GM19467 (cell line): Measurements from ENCODE around the gene TMEM203.
A peak's percentile ranks its signal among the peaks of the same experiment; 100 is the strongest.

Source experiments
- ATAC-seq: cut with Tn5 transposase; IDR thresholded peaks from one replicate; pipeline ENCODE4 v1.9.1; 2021; ENCODE audit warnings: mild to moderate bottlenecking, moderate library complexity; ENCODE audit not compliant: unreplicated experiment

The TMEM203 gene

DNA sequence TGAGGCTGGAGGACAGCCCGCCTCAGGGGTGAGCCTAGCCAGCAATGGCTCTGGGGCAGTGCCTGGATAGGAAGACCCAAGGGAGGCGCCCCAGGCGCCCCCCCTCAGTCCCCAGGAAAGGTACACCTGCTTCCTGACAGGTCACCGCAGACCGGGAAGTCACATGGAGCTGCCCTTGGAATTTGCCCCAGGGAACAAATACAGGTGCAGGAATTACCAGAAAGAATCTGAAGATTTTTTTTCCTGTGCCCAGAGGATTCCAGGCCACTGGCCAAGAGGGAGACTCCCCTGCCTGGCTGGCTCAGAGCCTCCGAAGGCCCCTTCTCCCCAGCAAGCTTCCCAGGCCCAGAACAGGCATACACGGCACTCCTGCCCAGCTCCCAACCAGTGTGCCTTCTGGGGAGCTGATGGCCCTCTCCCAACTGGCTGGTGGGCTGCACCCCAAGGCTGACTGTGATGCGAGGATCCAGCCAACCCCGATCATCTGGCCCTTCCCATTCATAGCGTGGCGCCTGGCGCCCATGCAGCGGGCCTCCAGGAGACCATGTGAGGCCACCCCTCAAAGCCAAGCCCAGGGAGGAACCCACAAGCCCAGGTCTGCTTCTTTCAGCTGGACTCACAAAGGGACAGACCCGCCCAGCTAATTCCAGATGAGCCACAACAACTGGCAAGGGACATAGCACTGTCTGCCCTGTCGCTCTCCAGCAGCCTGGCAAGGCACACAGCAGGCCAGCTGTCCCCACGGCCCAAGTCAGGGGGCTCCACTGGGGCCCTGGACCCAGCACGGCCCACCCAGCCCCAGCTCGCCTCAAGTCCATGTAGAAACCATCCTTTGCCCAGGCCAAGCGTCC lies 7.2 kb downstream of the TMEM203 start:
- ATAC-seq, result no peak

GRCh38 chr9:137195525-137196220 lies 9.8 kb downstream of the TMEM203 start:
- no peak for ATAC-seq

- ATAC-seq, result no peak
Measured at GRCh38 chr9:137194909-137195308, 10.5 kb downstream of the TMEM203 start.

- no peak for ATAC-seq
Measured at GRCh38 chr9:137194388-137194787, 11.1 kb downstream of the TMEM203 start.

GRCh38 chr9:137193771-137194170 lies 11.7 kb downstream of the TMEM203 start:
- ATAC-seq, result no peak

DNA sequence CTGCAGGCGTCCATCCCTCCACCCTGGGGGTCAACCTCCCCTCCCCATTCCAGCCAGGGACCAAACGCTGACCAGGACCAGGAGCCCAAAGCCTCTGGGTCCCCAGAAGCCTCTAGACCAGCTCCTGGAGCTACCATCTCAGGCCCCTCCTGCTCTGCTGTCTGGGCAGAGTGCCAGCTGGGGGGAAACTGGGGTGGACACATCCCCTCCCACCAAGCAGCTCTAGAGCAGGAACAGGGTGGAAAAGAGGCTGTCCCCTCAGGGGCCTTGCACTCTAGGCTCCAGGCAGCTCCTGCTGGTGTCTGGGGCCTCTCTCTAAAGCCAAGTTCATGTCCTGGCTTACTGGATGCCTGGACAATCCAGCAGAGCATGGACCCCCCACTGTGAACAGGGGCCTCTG lies 12.6 kb downstream of the TMEM203 start:
- ATAC-seq, result no peak

DNA sequence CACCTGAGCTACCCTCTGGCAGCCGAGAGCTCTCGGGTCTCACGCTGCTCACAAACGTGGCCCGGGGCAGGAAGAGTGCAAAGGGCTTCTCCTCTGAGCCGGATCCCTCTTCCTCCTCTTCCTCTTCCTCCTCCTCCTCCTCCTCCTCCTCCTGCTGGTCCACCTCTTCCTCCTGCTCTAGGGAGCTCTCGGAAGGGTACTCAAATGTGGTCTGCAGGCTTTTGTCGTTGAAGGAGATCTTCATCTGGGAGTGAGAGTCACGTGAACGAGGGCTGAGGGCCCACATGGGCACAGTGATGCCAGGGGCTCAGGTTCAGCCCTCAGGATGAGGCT lies 13.0 kb downstream of the TMEM203 start:
- ATAC-seq, result no peak

DNA sequence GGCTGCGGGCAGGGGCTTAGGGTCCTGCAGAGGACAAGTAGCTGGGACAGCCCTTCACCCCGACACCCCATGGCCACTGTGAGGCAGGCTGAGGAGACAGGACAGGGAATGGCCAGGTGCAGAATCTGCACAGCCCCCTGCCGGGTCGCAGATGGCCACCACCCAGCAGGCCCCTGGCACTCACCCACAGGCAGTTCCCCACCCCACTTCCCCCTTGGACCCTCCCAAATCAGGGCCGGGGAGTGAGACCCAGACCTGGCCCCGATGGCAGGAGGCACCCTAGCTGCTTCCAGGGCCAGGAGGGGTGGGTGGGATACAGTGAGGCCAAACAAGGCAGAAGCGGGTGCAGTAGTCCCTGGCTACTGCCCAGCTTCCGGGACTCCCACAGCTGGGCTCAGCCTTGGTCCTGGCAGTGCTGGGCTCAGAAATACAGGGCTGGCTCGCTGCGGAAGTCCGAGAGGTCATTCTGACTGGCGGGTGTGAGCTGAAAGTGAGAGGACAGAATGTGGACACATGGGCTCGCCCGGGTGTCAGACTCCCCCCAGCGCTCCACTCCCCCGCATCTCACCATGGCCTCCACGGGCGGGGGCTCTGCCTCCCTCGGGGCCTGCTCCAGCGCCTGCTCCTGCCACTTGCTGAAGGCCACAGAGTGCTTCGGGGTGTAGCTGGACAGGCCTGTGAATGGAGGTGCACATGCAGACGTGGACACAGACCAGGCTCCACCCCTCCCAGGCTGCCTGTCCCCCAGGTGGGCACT lies 13.6 kb downstream of the TMEM203 start:
- ATAC-seq, result no peak

DNA sequence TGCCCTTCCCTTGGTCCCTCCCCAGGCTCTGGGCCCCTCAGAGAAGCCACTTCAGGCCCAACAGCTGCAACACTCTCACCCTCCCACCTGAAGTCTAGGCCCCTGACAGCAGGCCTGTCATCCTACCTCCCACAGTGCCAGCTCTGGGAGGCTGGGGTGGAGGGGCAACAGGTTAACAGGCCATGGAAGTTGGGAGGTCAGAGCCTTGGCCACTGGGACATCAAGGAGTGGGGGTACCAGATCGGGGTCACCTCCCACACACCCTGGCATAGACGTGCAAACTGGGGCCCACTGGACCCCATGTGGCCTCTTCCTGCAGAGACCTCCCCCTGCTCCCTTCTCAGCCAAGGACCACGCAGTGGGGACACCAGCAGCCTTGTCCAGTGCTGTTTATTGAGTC lies 14.2 kb downstream of the TMEM203 start:
- ATAC-seq, result no peak

DNA sequence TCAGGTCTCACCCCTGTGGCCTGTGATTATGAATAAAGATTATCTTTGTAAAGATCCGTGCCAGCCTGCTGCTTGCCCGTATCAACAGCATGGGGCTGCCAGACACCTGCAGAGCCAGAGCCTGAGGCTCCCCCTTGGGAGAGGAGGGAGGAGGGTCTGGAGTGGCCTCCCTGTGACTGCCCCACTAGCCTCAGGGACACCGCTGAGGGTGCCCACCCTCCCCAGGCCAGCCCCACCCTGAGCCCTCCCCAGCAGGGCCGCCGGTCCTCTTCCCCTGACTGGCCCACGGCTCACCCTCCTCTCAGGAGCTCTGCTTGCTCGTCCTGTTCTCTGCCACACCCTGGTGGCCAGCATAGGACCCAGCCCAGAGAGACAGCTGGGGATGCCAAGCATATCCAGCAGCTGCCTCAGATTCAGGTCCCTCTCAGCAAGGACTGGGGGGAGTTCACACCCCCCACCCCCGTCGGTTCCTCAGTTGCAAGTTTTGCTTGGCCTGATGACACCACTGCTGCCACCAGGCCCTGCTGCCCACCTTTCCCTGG lies 15.1 kb downstream of the TMEM203 start:
- no peak for ATAC-seq

- no peak for ATAC-seq
Measured at GRCh38 chr9:137189297-137190295, 15.9 kb downstream of the TMEM203 start.

DNA sequence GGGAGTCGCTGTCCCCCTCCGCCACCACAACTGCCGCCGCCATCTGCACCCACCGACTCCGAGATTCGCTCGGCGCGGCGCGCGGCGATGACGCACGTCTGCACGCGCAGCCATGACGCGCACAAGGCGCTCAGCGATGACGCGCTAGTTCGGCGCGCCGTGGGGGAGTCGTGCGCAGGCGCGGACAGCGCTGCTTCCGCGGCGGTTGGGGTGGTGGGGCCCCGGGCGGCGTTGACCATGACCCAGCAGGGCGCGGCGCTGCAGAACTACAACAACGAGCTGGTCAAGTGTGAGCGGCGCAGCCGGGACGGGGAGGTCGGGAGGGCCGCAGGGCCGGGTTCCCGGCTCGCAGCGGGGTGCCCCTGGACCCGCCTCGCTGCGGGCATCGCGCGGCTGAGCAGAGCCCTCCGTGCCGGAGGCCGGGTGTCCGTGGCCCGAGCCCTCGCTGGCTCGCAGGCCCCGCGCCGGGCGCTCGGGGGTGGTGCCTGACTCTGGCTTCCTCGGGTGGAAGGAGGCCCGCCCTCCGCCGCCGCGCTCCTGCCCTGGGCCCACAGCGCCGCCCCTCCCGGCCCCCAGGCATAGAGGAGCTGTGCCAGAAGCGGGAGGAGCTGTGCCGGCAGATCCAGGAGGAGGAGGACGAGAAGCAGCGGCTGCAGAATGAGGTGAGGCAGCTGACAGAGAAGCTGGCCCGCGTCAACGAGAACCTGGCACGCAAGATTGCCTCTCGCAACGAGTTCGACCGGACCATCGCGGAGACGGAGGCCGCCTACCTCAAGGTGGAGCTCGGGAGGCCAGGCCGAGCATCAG lies 16.8 kb downstream of the TMEM203 start, which contains the start of the genes ANAPC2 and SSNA1:
Gene ANAPC2 (minus strand): TSS at position 71 of the 807 bp plus-strand sequence. CDS start 28 bp downstream, at position 43.
Gene SSNA1 (plus strand): TSS at position 187 of the 807 bp plus-strand sequence. CDS start 51 bp downstream, at position 238.
- peak; percentile 74 for ATAC-seq

DNA sequence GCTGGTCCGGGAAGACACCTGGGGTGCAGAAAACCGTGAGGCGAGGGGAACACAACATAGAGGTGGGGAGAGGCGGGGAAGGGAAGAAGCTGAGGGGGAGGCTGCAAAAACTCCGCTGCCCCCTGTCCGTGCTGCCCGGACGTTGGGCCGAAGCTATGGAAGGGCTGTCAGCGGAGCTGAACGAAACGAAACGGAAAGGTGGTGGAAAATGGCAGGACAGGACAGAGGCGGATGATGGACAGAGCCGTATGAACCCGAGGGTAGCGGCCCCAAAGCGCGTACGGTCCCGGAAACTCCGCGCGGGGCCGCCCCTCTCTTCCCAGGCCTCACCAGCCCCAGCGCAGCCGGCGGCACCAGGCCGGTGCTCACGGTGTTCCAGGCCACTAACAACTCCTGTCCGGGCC lies 17.4 kb downstream of the TMEM203 start:
- ATAC-seq, result no peak

DNA sequence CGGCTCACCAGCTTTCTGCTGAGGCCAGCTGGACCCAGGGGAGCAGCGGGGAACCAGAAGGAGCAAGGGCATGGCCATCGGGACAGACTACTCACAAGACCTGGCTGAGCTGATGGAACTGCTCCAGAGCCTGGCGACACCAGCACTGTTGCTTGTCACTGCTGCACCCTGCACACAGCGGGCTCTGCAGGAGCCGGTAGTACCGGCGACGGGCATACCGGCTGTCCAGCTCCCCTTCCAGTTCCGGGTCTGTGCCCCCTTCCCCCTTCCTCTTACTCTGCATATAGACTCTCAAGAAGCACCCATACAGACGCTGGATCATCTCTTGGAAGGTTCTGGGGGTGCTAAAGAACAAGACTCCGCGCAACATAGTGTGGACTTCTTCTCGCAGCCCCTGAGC lies 18.1 kb downstream of the TMEM203 start:
- no peak for ATAC-seq

DNA sequence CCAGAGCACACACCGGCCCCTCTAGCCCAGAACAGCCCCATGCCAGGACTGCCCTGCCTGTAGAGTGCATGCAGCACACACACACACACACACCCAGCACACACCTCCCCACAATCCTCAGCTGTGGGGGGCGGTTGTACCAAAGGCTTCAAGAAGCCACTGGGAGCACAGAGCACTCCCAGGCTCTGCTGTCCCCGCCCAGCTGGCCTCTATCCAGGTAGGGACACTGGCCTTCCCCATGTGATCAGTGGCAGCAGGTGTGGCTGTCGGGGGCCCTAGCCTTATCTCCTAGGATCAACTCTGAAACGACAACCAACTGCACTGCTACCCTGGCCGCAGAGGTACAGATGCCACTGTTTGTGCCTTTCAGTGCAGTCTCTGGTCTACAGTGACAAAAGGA lies 19.1 kb downstream of the TMEM203 start:
- no peak for ATAC-seq

DNA sequence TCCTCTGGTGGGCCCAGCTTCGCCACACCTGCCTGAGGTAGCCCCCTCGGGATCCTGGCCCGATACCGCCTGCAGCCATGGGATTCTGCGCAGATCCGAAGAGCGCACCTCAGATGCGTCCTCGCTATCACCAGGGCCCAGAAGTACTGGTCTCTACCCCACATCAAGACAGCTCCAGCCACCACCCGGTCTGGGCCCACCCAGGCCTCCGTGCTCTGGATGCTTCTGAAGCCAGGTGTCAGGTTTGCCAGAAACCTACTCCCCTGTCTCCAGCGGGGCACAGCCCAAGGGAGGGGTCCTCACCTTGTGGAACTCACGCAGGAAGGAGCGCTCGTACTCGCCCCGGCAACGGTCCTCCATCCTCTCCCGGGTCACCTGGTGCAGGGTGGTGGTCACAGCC lies 19.5 kb downstream of the TMEM203 start:
- ATAC-seq, result no peak

GRCh38 chr9:137184881-137185660 lies 20.4 kb downstream of the TMEM203 start:
- ATAC-seq, result no peak

DNA sequence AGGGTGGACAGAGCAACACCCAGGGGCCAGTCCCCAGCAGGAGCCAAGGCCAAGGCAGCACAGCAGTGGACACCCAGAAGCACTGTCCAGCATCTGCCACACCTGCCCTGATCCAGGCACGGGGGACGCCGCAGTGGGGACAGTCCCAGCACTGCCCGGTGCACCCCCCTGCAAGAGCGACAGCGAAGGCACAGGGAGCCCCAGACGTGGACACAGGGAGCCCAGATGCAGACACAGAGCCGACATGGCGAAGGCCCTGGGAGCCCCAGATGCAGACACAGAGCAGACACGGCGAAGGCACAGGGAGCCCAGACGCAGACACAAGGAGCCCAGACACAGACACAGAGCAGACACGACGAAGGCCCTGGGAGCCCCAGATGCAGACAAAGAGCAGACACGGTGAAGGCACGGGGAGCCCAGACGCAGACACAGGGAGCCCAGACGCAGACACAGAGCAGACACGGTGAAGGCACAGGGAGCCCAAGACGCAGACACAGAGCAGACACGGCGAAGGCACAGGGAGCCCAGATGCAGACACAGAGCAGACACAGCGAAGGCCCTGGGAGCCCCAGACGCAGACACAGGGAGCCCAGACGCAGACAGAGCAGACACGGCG lies 21.4 kb downstream of the TMEM203 start:
- no peak for ATAC-seq
